Erythroblast (primary cell): Measurements from ENCODE around the gene CLGN.

Experiments
- GATA1 ChIP-seq: IDR thresholded peaks from 2 replicates; pipeline ENCODE4 v1.6.1; 2011; ENCODE audit warnings: low read depth, mild to moderate bottlenecking, control low read depth, low read length, moderate library complexity
- POLR2A ChIP-seq: IDR thresholded peaks from 2 replicates; pipeline ENCODE4 v1.6.1; 2011; ENCODE audit warnings: mild to moderate bottlenecking, low read length

- TF ChIP-seq POLR2A (no peak), GATA1 (no peak)
Observed at GRCh38 chr4:140358281-140358680, 69.2 kb downstream of the CLGN start.
